HCT116 (cell line): ENCODE measurements around the gene EML1. TPM values are rescaled to one million over a fixed set of nuclear protein-coding genes. Genes with fewer than 3 reads are reported as not detected.

Experiments
- ATAC-seq: fragments of 200-7000 bp; cut with Tn5 transposase; 2 replicates; pipeline ENCODE4 v1.9.1; 2020; ENCODE audit warnings: mild to moderate bottlenecking, moderate library complexity
- BruUV-seq: library from RNA; stranded (reverse); fragments of 400-500 nt; replicated peaks from 2 replicates; lab custom pipeline; 2021; lab: Mats Ljungman, UMichigan
- CTCF ChIA-PET: fragments of 300-600 bp; sonication (Branson Sonifier 250); formaldehyde crosslinking; loops from one replicate; lab custom pipeline; 2021; ENCODE audit warnings: antibody characterized with exemption; lab: Charles Lee
- POLR2A ChIA-PET: fragments of 300-600, 350-600 bp; sonication (Branson Sonifier 250); formaldehyde crosslinking; loops from one replicate; lab custom pipeline; 2021; ENCODE audit warnings: antibody characterized with exemption; lab: Charles Lee
- RAD21 ChIA-PET, 2 experiments: fragments of 300-600 bp; sonication (Branson Sonifier 250); formaldehyde crosslinking; loops; one replicate each; lab custom pipeline; 2023; ENCODE audit warnings: low total read pairs in 2 of 2; ENCODE audit not compliant: uncharacterized antibody in 2 of 2, unreplicated experiment in 2 of 2, low non-redundant PET in 1 of 2; lab: Charles Lee
- DNase-seq: peaks from one replicate; pipeline ENCODE4 v3.0.0-alpha.2; 2010; ENCODE audit warnings: low read depth, low spot score
- H2AFZ ChIP-seq: fragments of 200-600 bp; shearing (Covaris generic), sonication (generic); 2 replicates; pipeline ENCODE4 v1.6.1; 2017; ENCODE audit warnings: low read depth, mixed run types, mixed read lengths, antibody characterized with exemption, low read length; ENCODE audit not compliant: poor library complexity, severe bottlenecking
- H3K27ac ChIP-seq: 2 replicates; pipeline ENCODE4 v1.5.1; 2012; ENCODE audit warnings: low read depth, low read length
- H3K27me3 ChIP-seq: fragments of 200-600 bp; sonication (generic); 2 replicates; pipeline ENCODE4 v1.6.1; 2016; ENCODE audit warnings: mixed run types, low read length, mixed read lengths; ENCODE audit not compliant: insufficient read depth
- H3K36me3 ChIP-seq, 2 experiments: fragments of 200-500 bp in 1 of 2; fragments of 200-600 bp in 1 of 2; sonication (Bioruptor generic) in 1 of 2; sonication (generic) in 1 of 2; 2 replicates each; pipeline versions ENCODE4 v1.5.1 to v1.6.1; 2014 to 2016; ENCODE audit warnings: low read length in 2 of 2, inconsistent platforms in 1 of 2, mixed read lengths in 1 of 2, mixed run types in 1 of 2; ENCODE audit not compliant: insufficient read depth in 2 of 2, control insufficient read depth in 1 of 2
- H3K4me1 ChIP-seq, 2 experiments: fragments of 200-600 bp in 1 of 2; sonication (generic) in 1 of 2; 2 replicates each; pipeline versions ENCODE4 v1.5.1 to v1.6.1; 2012 to 2017; ENCODE audit warnings: low read length in 2 of 2, inconsistent platforms in 1 of 2, mild to moderate bottlenecking in 1 of 2, mixed read lengths in 1 of 2, mixed run types in 1 of 2, moderate library complexity in 1 of 2; ENCODE audit not compliant: insufficient read depth in 2 of 2, control insufficient read depth in 1 of 2
- H3K4me2 ChIP-seq: fragments of 200-600 bp; sonication (generic); 2 replicates; pipeline ENCODE4 v1.6.1; 2017; ENCODE audit warnings: mixed run types, low read length, mixed read lengths
- H3K4me3 ChIP-seq, 2 experiments: fragments of 200-600 bp in 1 of 2; sonication (generic) in 1 of 2; replicated peaks in 1 of 2; 2 replicates each; pipeline ENCODE4 v1.5.1; 2011 to 2016; ENCODE audit warnings: low read length in 2 of 2, control low read depth in 1 of 2, low read depth in 1 of 2, mild to moderate bottlenecking in 1 of 2, mixed read lengths in 1 of 2, mixed run types in 1 of 2
- H3K79me2 ChIP-seq: fragments of 200-600 bp; sonication (generic); 2 replicates; pipeline ENCODE4 v1.6.1; 2017; ENCODE audit warnings: mild to moderate bottlenecking, mixed run types, low read length, moderate library complexity, mixed read lengths; ENCODE audit not compliant: insufficient read depth
- H3K9ac ChIP-seq: fragments of 200-600 bp; sonication (generic); 2 replicates; pipeline ENCODE4 v1.6.1; 2016; ENCODE audit warnings: low read length, mixed read lengths
- H3K9me2 ChIP-seq: fragments of 200-600 bp; sonication (generic), shearing (Covaris generic); 2 replicates; pipeline ENCODE4 v1.6.1; 2017; ENCODE audit warnings: mixed run types, mild to moderate bottlenecking, moderate library complexity; ENCODE audit not compliant: insufficient read depth
- H3K9me3 ChIP-seq, 2 experiments: fragments of 200-500 bp in 1 of 2; fragments of 200-600 bp in 1 of 2; sonication (Bioruptor generic) in 1 of 2; sonication (generic) in 1 of 2; 2 replicates each; pipeline ENCODE4 v1.6.1; 2014 to 2017; ENCODE audit warnings: low read length in 2 of 2, mixed read lengths in 2 of 2, inconsistent platforms in 1 of 2, low read depth in 1 of 2, mild to moderate bottlenecking in 1 of 2, mixed run types in 1 of 2, moderate library complexity in 1 of 2; ENCODE audit not compliant: control insufficient read depth in 1 of 2, insufficient read depth in 1 of 2
- H4K20me1 ChIP-seq: fragments of 200-600 bp; sonication (generic), shearing (Covaris generic); 2 replicates; pipeline ENCODE4 v1.6.1; 2017; ENCODE audit warnings: mixed run types, mild to moderate bottlenecking, moderate library complexity; ENCODE audit not compliant: insufficient read depth
- ATF3 ChIP-seq: IDR thresholded peaks from 2 replicates; pipeline ENCODE4 v1.6.1; 2012
- CTCF ChIP-seq, 3 experiments: fragments of 200-600 bp in 1 of 3; sonication (generic) in 1 of 3; IDR thresholded peaks in 2 of 3; conservative IDR thresholded peaks in 1 of 3; 2 replicates each; pipeline ENCODE4 v1.5.1; 2012 to 2017; ENCODE audit warnings: low read depth in 2 of 3, low read length in 2 of 3, antibody characterized with exemption in 1 of 3, borderline replicate concordance in 1 of 3, control low read depth in 1 of 3, mild to moderate bottlenecking in 1 of 3, mixed read lengths in 1 of 3, mixed run types in 1 of 3, moderate library complexity in 1 of 3; ENCODE audit not compliant: insufficient read depth in 1 of 3
- EGR1 ChIP-seq: IDR thresholded peaks from 2 replicates; pipeline ENCODE4 v1.6.1; 2012; ENCODE audit warnings: low read depth
- JUND ChIP-seq: IDR thresholded peaks from 2 replicates; pipeline ENCODE4 v1.6.1; 2012
- SRF ChIP-seq: IDR thresholded peaks from 2 replicates; pipeline ENCODE4 v1.6.1; 2012; ENCODE audit warnings: low read depth
- ZNF274 ChIP-seq: fragments of 200-500 bp; sonication (Bioruptor generic); IDR thresholded peaks from 2 replicates; pipeline ENCODE4 v1.6.1; 2014; ENCODE audit warnings: mild to moderate bottlenecking, low read depth, low read length, inconsistent platforms
- intact Hi-C: fragments of 100-400 bp; cut with micrococcal nuclease; formaldehyde crosslinking; loops from 2 replicates; pipeline ENCODE4 v1.10.0; 2022
- total RNA-seq: library from RNA; stranded (reverse); gene quantifications from one replicate; pipeline ENCODE4 v1.2.1, GENCODE V29; 2021; ENCODE audit not compliant: unreplicated experiment

Gene EML1
- total RNA-seq, 1 experiment from 2014 or later: 7.4 TPM

GRCh38 chr14:99784508-99784907 lies 8.7 kb upstream of the EML1 start:
- no peak for TF ChIP-seq JUND
- TF ChIP-seq EGR1: no peak
- no peak for TF ChIP-seq SRF
- no peak for TF ChIP-seq ATF3
- no peak for TF ChIP-seq CTCF (IDR thresholded peaks at IDR 0.05 in 2 of 3, conservative IDR thresholded peaks at IDR 0.05 in 1 of 3; ENCODE audit: borderline replicate concordance in 1 of 3, insufficient read depth in 1 of 3, low read depth in 2 of 3, low read length in 2 of 3)
- H3K36me3 ChIP-seq: no peaks in the 10 kb centered on the region
- peaks cover 0 to 8% of the 10 kb centered on the region in 2 experiments; a peak in 2 of 4 replicates for H3K4me1 ChIP-seq
- H3K27me3 ChIP-seq: no peaks in the 10 kb centered on the region
- BruUV-seq: no TSS peak
- H4K20me1 ChIP-seq: no peaks in the 10 kb centered on the region
- ATAC-seq (no peak), DNase-seq (no peak)
- no peak overlapping the region for H3K4me2 ChIP-seq
- no peak overlapping the region for H3K27ac ChIP-seq
- H3K9ac ChIP-seq: no peak overlapping the region
- intact Hi-C loops: no loop called here
- POLR2A ChIA-PET: no interaction called here
- H2AFZ ChIP-seq: no peak overlapping the region
- H3K9me3 ChIP-seq: no peaks in the 10 kb centered on the region; a peak in 1 of 4 replicates
- no peaks in the 10 kb centered on the region for H3K9me2 ChIP-seq
- no peak overlapping the region for H3K4me3 ChIP-seq
- no peaks in the 10 kb centered on the region for H3K79me2 ChIP-seq
- CTCF ChIA-PET: no interaction called here
- RAD21 ChIA-PET: no interaction called here

- no peak overlapping the region for H3K4me3 ChIP-seq
- CTCF ChIA-PET: no interaction called here
- no peak overlapping the region for H3K4me2 ChIP-seq
- no peaks in the 10 kb centered on the region; a peak in 1 of 4 replicates for H3K9me3 ChIP-seq
- H3K79me2 ChIP-seq: no peaks in the 10 kb centered on the region
- RAD21 ChIA-PET: no interaction called here
- no peaks in the 10 kb centered on the region for H3K36me3 ChIP-seq
- ATAC-seq: no peak
- POLR2A ChIA-PET: no interaction called here
- no peaks in the 10 kb centered on the region for H4K20me1 ChIP-seq
- H3K27ac ChIP-seq: no peak overlapping the region
- no peak overlapping the region for H2AFZ ChIP-seq
- TF ChIP-seq ZNF274: no peak
- no TSS peak for BruUV-seq
- no peak overlapping the region for H3K9ac ChIP-seq
- no peaks in the 10 kb centered on the region for H3K27me3 ChIP-seq
- H3K9me2 ChIP-seq: no peaks in the 10 kb centered on the region
- intact Hi-C loops: no loop called here
- no peak for DNase-seq
- H3K4me1 ChIP-seq: no peaks in the 10 kb centered on the region; a peak in 1 of 4 replicates
These were observed 7.8 kb upstream of the EML1 start for GRCh38 chr14:99785426-99785825.
